HS-27A (cell line): ENCODE data around the gene RPS6KB1.
"Not testable (repeated sequence)": the region's sequence is repeated elsewhere in the genome, so short reads cannot be mapped to it uniquely, and the experiment has no call there.

Experiments
- DNase-seq: peaks from one replicate; pipeline ENCODE4 v3.0.0-alpha.2; 2012; ENCODE audit warnings: low read depth, missing footprints

The RPS6KB1 gene

GRCh38 chr17:59872351-59872750 is 20.6 kb upstream of the RPS6KB1 start:
- DNase-seq, result no peak

GRCh38 chr17:59873414-59873813 is 19.5 kb upstream of the RPS6KB1 start:
- DNase-seq, result not testable (repeated sequence)

DNA sequence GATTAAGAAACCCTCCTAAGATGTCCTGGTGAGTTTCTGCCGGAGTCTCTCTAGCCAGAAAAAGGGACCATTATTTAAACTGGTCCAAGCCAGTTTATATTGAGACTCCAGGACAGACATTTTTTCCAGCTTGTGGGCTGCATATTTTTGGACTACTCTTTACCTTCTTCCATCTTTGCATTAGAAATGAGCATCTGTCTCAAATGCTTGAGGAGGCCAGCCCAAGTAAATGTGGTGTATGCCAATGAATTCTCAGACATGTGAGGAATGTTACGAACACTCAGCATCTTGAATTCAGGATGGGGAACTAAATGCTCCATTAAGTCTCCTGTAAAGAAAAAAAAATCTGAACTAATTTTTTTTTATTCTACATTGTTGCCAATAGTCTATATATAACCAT is 18.5 kb upstream of the RPS6KB1 start:
- no peak for DNase-seq

DNA sequence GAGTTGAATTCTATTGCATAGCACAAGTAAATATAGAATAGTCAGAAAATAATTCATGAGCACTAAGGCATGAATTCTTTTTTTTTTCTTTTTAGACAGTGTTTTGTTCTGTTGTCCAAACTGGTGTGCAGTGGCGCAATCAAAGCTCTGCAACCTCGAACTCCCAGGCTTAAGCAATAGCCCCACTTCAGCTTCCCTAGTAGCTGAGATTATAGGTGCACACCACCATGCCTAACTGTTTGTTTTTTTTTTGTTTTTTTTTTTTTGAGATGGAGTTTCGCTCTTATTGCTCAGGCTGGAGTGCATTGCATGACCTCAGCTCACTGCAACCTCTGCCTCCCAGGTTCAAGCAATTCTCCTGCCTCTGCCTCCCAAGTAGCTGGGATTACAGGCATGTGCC is 16.8 kb upstream of the RPS6KB1 start:
- no peak for DNase-seq

- no peak for DNase-seq
Measured at GRCh38 chr17:59877965-59878364, 15.0 kb upstream of the RPS6KB1 start.

DNA sequence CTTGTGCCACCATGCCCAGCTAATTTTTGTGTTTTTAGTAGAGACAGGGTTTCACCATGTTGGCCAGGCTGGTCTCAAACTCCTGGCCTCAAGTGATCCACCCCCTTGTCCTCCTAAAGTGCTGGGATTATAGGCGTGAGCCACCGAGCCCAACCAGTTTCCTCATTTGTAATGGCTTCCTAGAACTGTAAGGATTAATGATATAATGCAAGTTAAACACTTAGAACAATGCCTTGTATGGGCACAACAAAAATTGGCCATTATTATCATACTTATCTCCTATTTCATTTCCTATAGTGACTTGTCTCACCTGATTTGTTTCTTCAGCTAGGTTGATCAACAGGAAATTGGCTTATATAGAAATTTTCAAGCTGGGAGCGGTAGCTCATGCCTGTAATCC is 14.3 kb upstream of the RPS6KB1 start:
- DNase-seq, result no peak

GRCh38 chr17:59884861-59885260 is 8.1 kb upstream of the RPS6KB1 start:
- DNase-seq, result no peak

- no peak for DNase-seq
Measured at GRCh38 chr17:59888145-59888750, 4.7 kb upstream of the RPS6KB1 start.

DNA sequence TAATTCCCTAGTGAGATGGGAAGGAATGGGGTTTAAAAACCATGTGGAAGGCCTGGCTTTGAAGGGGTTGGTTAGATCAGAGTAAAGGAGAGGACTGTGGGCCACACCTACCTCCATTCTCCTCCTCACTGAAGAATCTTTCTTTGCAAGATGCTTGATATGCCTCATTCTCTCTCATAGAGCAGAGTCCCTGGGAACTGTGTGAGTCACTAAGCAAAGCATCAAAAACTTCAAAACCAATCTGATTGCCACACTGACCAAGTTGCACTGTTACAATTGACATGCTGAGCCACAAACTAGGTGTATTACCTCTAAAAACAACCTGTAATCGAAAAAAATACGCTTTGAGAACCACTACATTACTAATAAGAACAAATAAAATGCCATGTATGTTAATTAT is 2.2 kb upstream of the RPS6KB1 start:
- no peak for DNase-seq

GRCh38 chr17:59892251-59892923 is 534 bp upstream of the RPS6KB1 start:
- DNase-seq, result no peak

GRCh38 chr17:59893676-59894100 is 767 bp downstream of the RPS6KB1 start:
- DNase-seq, result no peak

GRCh38 chr17:59897090-59897489 is 4.2 kb downstream of the RPS6KB1 start:
- no peak for DNase-seq

GRCh38 chr17:59899099-59899498 is 6.2 kb downstream of the RPS6KB1 start:
- DNase-seq, result no peak

GRCh38 chr17:59901604-59902003 is 8.7 kb downstream of the RPS6KB1 start:
- DNase-seq, result no peak

DNA sequence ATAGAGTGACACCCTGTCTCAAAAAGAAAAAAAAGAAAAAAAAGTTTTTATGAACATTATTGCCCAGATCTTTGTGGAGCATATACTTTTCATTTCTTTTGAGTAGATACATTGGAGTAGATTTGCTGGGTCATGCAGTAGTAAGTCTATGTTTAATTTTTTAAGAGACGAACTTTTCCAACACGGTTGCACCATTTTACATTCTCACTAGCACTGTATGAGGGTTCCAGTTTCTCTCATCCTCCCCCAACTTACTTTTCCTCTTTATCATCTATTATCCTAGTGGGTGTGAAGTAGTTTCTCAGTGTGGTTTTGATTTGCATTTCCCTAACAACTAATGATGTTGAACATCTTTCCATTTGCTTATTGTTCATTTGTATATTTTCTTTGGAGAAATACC is 10.5 kb downstream of the RPS6KB1 start:
- no peak for DNase-seq

- no peak for DNase-seq
Measured at GRCh38 chr17:59907467-59907866, 14.5 kb downstream of the RPS6KB1 start.

- DNase-seq, result no peak
Measured at GRCh38 chr17:59914274-59914854, 21.4 kb downstream of the RPS6KB1 start.

DNA sequence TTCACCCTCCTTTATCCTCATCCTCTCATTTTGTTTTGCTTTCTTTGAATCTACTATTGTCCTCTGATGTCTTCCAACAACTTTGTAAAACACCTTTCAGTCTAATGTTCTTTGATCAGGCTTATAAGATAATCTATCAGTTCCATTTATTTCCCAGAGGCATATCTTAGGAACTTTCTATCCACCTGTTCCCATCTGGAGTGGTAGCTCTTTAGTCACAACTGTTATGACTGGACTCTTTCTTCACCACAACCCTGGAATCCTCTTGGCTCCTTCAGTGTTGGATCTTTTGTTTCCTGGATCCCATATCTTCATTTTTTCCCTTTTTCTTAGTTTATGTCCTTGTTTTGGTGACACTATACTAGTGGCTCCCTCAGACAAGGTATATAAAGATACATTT is 23.5 kb downstream of the RPS6KB1 start:
- DNase-seq, result no peak

DNA sequence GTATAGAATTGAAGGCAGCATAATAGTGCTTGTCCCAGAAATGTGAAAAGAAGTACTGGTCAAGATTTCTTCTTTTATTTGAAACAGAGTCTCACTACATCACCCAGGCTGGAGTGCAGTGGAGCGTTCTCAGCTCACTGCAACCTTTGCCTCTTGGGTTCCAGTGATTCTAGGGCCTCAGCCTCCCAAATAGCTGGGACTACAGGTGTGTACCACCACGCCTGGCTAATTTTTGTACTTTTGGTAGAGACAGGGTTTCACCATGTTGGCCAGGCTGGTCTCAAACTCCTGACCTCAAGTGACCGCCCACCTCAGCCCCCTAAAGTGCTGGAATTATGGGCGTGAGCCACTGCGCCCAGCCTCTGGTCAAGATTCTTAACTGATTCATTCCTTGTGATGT is 27.7 kb downstream of the RPS6KB1 start:
- not testable (repeated sequence) for DNase-seq

- not testable (repeated sequence) for DNase-seq
Measured at GRCh38 chr17:59930121-59930520, 37.2 kb downstream of the RPS6KB1 start.

GRCh38 chr17:59930768-59931167 is 37.8 kb downstream of the RPS6KB1 start:
- DNase-seq, result not testable (repeated sequence)

GRCh38 chr17:59933317-59933716 is 40.4 kb downstream of the RPS6KB1 start:
- DNase-seq, result not testable (repeated sequence)

GRCh38 chr17:59940697-59941096 is 47.8 kb downstream of the RPS6KB1 start:
- DNase-seq, result not testable (repeated sequence)

DNA sequence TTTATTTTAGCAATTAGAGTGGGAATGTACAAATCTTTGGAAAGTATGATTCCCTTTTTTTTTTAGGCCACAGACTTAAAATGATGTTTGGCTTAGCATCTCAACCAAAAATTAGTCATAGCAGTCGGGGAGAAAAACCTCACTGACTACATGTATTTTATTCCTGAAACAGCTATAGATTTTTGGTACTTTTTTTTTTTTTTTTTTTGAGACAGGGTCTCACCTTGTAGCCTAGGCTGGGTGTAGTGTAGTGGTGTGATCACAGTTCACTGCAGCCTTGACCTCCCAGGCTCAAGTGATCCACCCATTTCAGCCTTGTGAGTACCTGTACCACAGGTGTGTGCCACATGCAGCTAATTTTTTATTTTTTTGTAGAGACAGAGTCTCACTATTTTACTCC is 48.2 kb downstream of the RPS6KB1 start:
- no peak for DNase-seq
